ENCODE measurements around the gene EMC6.

Gene EMC6

GRCh38 chr17:3656353-3656752 lies 12.3 kb upstream of the EMC6 start:
- no peak for DNase-seq (ENCODE audit: low spot score)

- DNase-seq (ENCODE audit: low spot score), result no peak
Observed at GRCh38 chr17:3656755-3657587, 11.6 kb upstream of the EMC6 start.

- no peak for DNase-seq (ENCODE audit: low spot score)
Observed at GRCh38 chr17:3657588-3657869, 11.1 kb upstream of the EMC6 start.

GRCh38 chr17:3657874-3658783 lies 10.5 kb upstream of the EMC6 start:
- DNase-seq (ENCODE audit: low spot score), result no peak

- DNase-seq (ENCODE audit: low spot score), result no peak
Observed at GRCh38 chr17:3658784-3659449, 9.7 kb upstream of the EMC6 start.

GRCh38 chr17:3659541-3660111 lies 9.0 kb upstream of the EMC6 start:
- DNase-seq (ENCODE audit: low spot score), result no peak

GRCh38 chr17:3660311-3660891 lies 8.2 kb upstream of the EMC6 start:
- no peak for DNase-seq (ENCODE audit: low spot score)

- DNase-seq (ENCODE audit: low spot score), result no peak
Observed at GRCh38 chr17:3663102-3664011, 5.3 kb upstream of the EMC6 start.

- no peak for DNase-seq (ENCODE audit: low spot score)
Observed at GRCh38 chr17:3665834-3666233, 2.8 kb upstream of the EMC6 start.

- DNase-seq (ENCODE audit: low spot score), result no peak
Observed at GRCh38 chr17:3666516-3666915, 2.1 kb upstream of the EMC6 start.

- peak; percentile 90 for DNase-seq (ENCODE audit: low spot score)
Observed at GRCh38 chr17:3667366-3668278, 990 bp upstream of the EMC6 start.

GRCh38 chr17:3669085-3669347 lies 404 bp downstream of the EMC6 start:
- no peak for DNase-seq (ENCODE audit: low spot score)

GRCh38 chr17:3669548-3669947 lies 936 bp downstream of the EMC6 start:
- DNase-seq (ENCODE audit: low spot score), result no peak

- DNase-seq (ENCODE audit: low spot score), result no peak
Observed at GRCh38 chr17:3672571-3672970, 4.0 kb downstream of the EMC6 start.

GRCh38 chr17:3675886-3676285 lies 7.3 kb downstream of the EMC6 start:
- no peak for DNase-seq (ENCODE audit: low spot score)

GRCh38 chr17:3678095-3678820 lies 9.6 kb downstream of the EMC6 start:
- no peak for DNase-seq (ENCODE audit: low spot score)

GRCh38 chr17:3678821-3679530 lies 10.4 kb downstream of the EMC6 start:
- DNase-seq (ENCODE audit: low spot score), result no peak

- no peak for DNase-seq (ENCODE audit: low spot score)
Observed at GRCh38 chr17:3679531-3680126, 11.0 kb downstream of the EMC6 start.

All from ecto neural progenitor cell (in vitro differentiated cells).